ENCODE results near the gene MAML3.

MAML3 gene

GRCh38 chr4:140153718-140154571 lies at the start of gene MAML3:
TSS of gene MAML3 (minus strand) at chr4:140154184. CDS start at chr4:140153327, 857 bp downstream.
- DNase-seq (ENCODE audit: low read depth), result peak; percentile 72

- no peak for DNase-seq (ENCODE audit: low read depth)
Measured at GRCh38 chr4:140198942-140199341, 45.0 kb upstream of the MAML3 start.

- no peak for DNase-seq (ENCODE audit: low read depth)
Measured at GRCh38 chr4:140195806-140196205, 41.8 kb upstream of the MAML3 start.

- DNase-seq (ENCODE audit: low read depth), result no peak
Measured at GRCh38 chr4:140189805-140190204, 35.8 kb upstream of the MAML3 start.

GRCh38 chr4:140188975-140189374 lies 35.0 kb upstream of the MAML3 start:
- DNase-seq (ENCODE audit: low read depth), result no peak

GRCh38 chr4:140187316-140187695 lies 33.3 kb upstream of the MAML3 start:
- no peak for DNase-seq (ENCODE audit: low read depth)

- DNase-seq (ENCODE audit: low read depth), result no peak
Measured at GRCh38 chr4:140186651-140187315, 32.8 kb upstream of the MAML3 start.

GRCh38 chr4:140186082-140186438 lies 32.1 kb upstream of the MAML3 start:
- no peak for DNase-seq (ENCODE audit: low read depth)

GRCh38 chr4:140185412-140186081 lies 31.6 kb upstream of the MAML3 start:
- DNase-seq (ENCODE audit: low read depth), result no peak

GRCh38 chr4:140183270-140183669 lies 29.3 kb upstream of the MAML3 start:
- no peak for DNase-seq (ENCODE audit: low read depth)

- DNase-seq (ENCODE audit: low read depth), result no peak
Measured at GRCh38 chr4:140180577-140180976, 26.6 kb upstream of the MAML3 start.

- DNase-seq (ENCODE audit: low read depth), result no peak
Measured at GRCh38 chr4:140176735-140177134, 22.8 kb upstream of the MAML3 start.

- DNase-seq (ENCODE audit: low read depth), result no peak
Measured at GRCh38 chr4:140174543-140174942, 20.6 kb upstream of the MAML3 start.

- no peak for DNase-seq (ENCODE audit: low read depth)
Measured at GRCh38 chr4:140172960-140173359, 19.0 kb upstream of the MAML3 start.

- DNase-seq (ENCODE audit: low read depth), result no peak
Measured at GRCh38 chr4:140170299-140170698, 16.3 kb upstream of the MAML3 start.

GRCh38 chr4:140168936-140169335 lies 15.0 kb upstream of the MAML3 start:
- DNase-seq (ENCODE audit: low read depth), result no peak

- no peak for DNase-seq (ENCODE audit: low read depth)
Measured at GRCh38 chr4:140168474-140168873, 14.5 kb upstream of the MAML3 start.

- no peak for DNase-seq (ENCODE audit: low read depth)
Measured at GRCh38 chr4:140163029-140163810, 9.2 kb upstream of the MAML3 start.

- no peak for DNase-seq (ENCODE audit: low read depth)
Measured at GRCh38 chr4:140162596-140162995, 8.6 kb upstream of the MAML3 start.

GRCh38 chr4:140158365-140159030 lies 4.5 kb upstream of the MAML3 start:
- DNase-seq (ENCODE audit: low read depth), result no peak

GRCh38 chr4:140157341-140157740 lies 3.4 kb upstream of the MAML3 start:
- DNase-seq (ENCODE audit: low read depth), result no peak
